Parathyroid adenoma (tissue), 2 donors: ENCODE results near the gene API5.

Experiments used
- H2AFZ ChIP-seq: fragments of 300-600 bp; sonication (generic); one replicate; pipeline ENCODE4 v1.7.0; 2017; ENCODE audit warnings: antibody characterized with exemption, mild to moderate bottlenecking
- H3K27ac ChIP-seq: fragments of 300-600 bp; sonication (generic); one replicate; pipeline ENCODE4 v1.7.0; 2017
- H3K27me3 ChIP-seq: fragments of 300-600 bp; sonication (generic); one replicate; pipeline ENCODE4 v1.7.0; 2017; ENCODE audit warnings: low read length; ENCODE audit not compliant: control insufficient read depth, insufficient read depth
- H3K36me3 ChIP-seq: fragments of 300-600 bp; sonication (generic); one replicate; pipeline ENCODE4 v1.7.0; 2017; ENCODE audit warnings: low read length; ENCODE audit not compliant: control insufficient read depth, insufficient read depth
- H3K4me1 ChIP-seq: fragments of 300-600 bp; sonication (generic); one replicate; pipeline ENCODE4 v1.7.0; 2017; ENCODE audit warnings: control low read depth
- H3K4me2 ChIP-seq: fragments of 300-600 bp; sonication (generic); one replicate; pipeline ENCODE4 v1.7.0; 2017; ENCODE audit warnings: low read length
- H3K4me3 ChIP-seq: fragments of 300-600 bp; sonication (generic); one replicate; pipeline ENCODE4 v1.7.0; 2017; ENCODE audit warnings: low read depth, low read length
- H3K79me2 ChIP-seq: fragments of 300-600 bp; sonication (generic); one replicate; pipeline ENCODE4 v1.7.0; 2017; ENCODE audit warnings: control low read depth
- H3K9ac ChIP-seq: fragments of 300-600 bp; sonication (generic); one replicate; pipeline ENCODE4 v1.7.0; 2017; ENCODE audit warnings: mild to moderate bottlenecking
- H3K9me3 ChIP-seq: fragments of 300-600 bp; sonication (generic); one replicate; pipeline ENCODE4 v1.7.0; 2017; ENCODE audit warnings: low read length; ENCODE audit not compliant: control insufficient read depth
- TF ChIP-seq, protein P1 (sequence below): fragments of 300-600 bp; sonication (generic); IDR thresholded peaks from one replicate; pipeline ENCODE4 v1.7.0; 2017; ENCODE audit warnings: antibody characterized with exemption, mild to moderate bottlenecking
- donor health status: primary hyperparathyroidism.

API5 gene

GRCh38 chr11:43366677-43367076, 54.9 kb downstream of the API5 start:
- H2AFZ ChIP-seq, result no peak overlapping the region
- no peak overlapping the region for H3K9ac ChIP-seq
- H3K79me2 ChIP-seq, result peaks cover 22% of the 10 kb centered on the region
- TF ChIP-seq, protein P1, sequence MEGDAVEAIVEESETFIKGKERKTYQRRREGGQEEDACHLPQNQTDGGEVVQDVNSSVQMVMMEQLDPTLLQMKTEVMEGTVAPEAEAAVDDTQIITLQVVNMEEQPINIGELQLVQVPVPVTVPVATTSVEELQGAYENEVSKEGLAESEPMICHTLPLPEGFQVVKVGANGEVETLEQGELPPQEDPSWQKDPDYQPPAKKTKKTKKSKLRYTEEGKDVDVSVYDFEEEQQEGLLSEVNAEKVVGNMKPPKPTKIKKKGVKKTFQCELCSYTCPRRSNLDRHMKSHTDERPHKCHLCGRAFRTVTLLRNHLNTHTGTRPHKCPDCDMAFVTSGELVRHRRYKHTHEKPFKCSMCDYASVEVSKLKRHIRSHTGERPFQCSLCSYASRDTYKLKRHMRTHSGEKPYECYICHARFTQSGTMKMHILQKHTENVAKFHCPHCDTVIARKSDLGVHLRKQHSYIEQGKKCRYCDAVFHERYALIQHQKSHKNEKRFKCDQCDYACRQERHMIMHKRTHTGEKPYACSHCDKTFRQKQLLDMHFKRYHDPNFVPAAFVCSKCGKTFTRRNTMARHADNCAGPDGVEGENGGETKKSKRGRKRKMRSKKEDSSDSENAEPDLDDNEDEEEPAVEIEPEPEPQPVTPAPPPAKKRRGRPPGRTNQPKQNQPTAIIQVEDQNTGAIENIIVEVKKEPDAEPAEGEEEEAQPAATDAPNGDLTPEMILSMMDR, result no peak
- H3K27me3 ChIP-seq, result no peaks in the 10 kb centered on the region
- no peak overlapping the region for H3K4me2 ChIP-seq
- no peak overlapping the region for H3K27ac ChIP-seq
- H3K9me3 ChIP-seq, result no peaks in the 10 kb centered on the region
- H3K4me3 ChIP-seq, result no peak overlapping the region
- no peaks in the 10 kb centered on the region for H3K36me3 ChIP-seq
- H3K4me1 ChIP-seq, result peaks cover 3% of the 10 kb centered on the region

DNA sequence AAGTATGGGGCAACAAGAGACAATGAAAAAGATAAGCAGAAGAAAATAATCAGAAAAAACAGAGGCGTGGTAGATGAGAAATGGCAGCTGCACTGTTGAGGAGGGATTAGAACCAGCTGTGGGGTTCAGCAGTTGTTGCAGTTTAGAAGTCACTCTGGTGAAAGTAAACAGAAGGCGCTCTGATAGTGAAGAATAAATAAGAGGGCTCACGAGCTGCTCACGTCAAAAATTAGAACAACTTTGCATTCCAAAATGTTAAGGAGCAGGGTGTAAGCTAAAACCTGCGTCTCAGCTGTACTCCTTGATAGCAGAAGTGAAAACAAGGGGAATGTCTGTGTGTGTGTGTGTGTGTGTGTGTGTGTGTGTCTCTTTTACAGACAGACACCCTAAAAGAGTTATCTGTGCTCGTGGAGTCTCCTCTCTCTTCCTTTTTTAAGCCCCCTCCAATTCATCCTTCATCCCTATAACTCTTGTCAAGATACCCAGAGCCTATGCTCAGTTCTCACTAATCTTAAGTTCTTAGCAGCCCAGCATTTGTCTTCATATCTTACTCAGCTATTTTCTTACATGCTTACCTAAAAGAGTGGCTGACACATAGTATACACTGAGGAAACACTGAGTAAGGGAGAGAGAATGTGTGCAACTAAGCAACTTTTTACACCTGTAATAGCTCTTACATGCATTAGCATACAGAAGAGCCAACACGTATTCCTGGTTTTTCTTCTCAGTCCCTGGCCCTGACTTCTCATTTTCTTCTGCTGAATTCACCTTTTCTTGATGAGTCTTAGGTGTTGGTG, 55.8 kb downstream of the API5 start:
- Histone ChIP-seq H3K79me2 (peaks cover 17% of the 10 kb centered on the region), H2AFZ (no peak overlapping the region), H3K4me3 (no peak overlapping the region), H3K4me1 (peaks cover 3% of the 10 kb centered on the region), H3K9me3 (no peaks in the 10 kb centered on the region), H3K4me2 (no peak overlapping the region), H3K27me3 (no peaks in the 10 kb centered on the region), H3K36me3 (no peaks in the 10 kb centered on the region), H3K9ac (no peak overlapping the region), H3K27ac (no peak overlapping the region)
- TF ChIP-seq, protein P1, result no peak

- Histone ChIP-seq H3K4me2 (no peak overlapping the region), H2AFZ (no peak overlapping the region), H3K9me3 (no peaks in the 10 kb centered on the region), H3K4me3 (no peak overlapping the region), H3K9ac (no peak overlapping the region), H3K27ac (no peak overlapping the region), H3K4me1 (no peaks in the 10 kb centered on the region), H3K36me3 (no peaks in the 10 kb centered on the region), H3K27me3 (no peaks in the 10 kb centered on the region), H3K79me2 (no peaks in the 10 kb centered on the region)
- TF ChIP-seq, protein P1, result no peak
Measured at GRCh38 chr11:43376065-43376464, 64.3 kb downstream of the API5 start.

DNA sequence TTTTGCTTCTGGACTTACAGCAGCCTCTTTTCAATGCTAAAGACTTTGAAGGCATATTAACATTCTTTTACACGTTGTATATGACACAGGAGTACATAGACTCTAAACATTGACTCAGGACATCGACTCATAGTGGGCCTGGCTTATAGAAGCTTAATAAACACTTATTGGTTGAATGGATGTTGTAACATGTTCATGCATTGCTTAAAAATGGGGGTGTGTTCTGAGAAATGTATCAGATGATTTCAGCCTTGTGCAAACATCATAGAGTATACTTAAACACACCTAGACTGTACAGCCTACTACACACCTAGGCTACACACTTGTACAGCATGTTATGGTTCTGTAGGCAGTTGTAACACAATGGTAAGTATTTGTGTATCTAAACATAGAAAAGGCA, 64.8 kb downstream of the API5 start:
- H3K27ac ChIP-seq, result no peak overlapping the region
- no peak overlapping the region for H2AFZ ChIP-seq
- H3K9me3 ChIP-seq, result no peaks in the 10 kb centered on the region
- H3K79me2 ChIP-seq, result no peaks in the 10 kb centered on the region
- H3K4me1 ChIP-seq, result no peaks in the 10 kb centered on the region
- H3K27me3 ChIP-seq, result no peaks in the 10 kb centered on the region
- H3K9ac ChIP-seq, result no peak overlapping the region
- H3K4me3 ChIP-seq, result no peak overlapping the region
- TF ChIP-seq, protein P1, result no peak
- H3K4me2 ChIP-seq, result no peak overlapping the region
- no peaks in the 10 kb centered on the region for H3K36me3 ChIP-seq

DNA sequence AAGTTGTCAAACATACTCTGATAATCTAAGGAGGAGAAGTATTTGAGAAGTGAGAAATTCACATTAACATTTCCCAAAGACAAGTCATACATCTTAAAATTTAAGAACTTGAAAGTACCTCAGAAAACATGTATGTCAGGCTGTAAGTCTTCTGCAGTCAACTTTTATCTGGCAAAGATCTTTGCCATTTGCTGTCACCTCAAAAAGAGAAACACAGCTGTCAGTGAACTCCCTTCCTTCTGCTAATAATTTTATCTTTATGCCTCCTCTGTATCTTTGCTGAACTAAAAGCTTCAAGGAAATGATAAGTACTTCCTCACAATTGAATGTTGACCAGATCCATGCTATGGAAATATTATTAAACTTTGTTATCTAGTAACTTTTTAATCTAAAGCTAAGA, 65.6 kb downstream of the API5 start:
- Histone ChIP-seq H3K9me3 (no peaks in the 10 kb centered on the region), H3K9ac (no peak overlapping the region), H3K27me3 (no peaks in the 10 kb centered on the region), H3K4me3 (no peak overlapping the region), H2AFZ (no peak overlapping the region), H3K4me2 (no peak overlapping the region), H3K4me1 (no peaks in the 10 kb centered on the region), H3K79me2 (no peaks in the 10 kb centered on the region), H3K27ac (no peak overlapping the region), H3K36me3 (no peaks in the 10 kb centered on the region)
- TF ChIP-seq, protein P1, result no peak
